KBM-7 (cell line): Measurements from ENCODE around the gene HDGFL2.
"Not testable (repeated sequence)": the region's sequence is repeated elsewhere in the genome, so short reads cannot be mapped to it uniquely, and the experiment has no call there.

ENCODE experiments used
- DNase-seq: peaks from one replicate; pipeline ENCODE4 v3.0.0-alpha.2; 2015
- in situ Hi-C: fragments of 300-500 bp; cut with MboI; formaldehyde crosslinking; loops from 2 replicates; pipeline ENCODE4 v1.14.3; 2020; ENCODE audit warnings: low sequenced_read_pairs, low pct_unique_long_range_greater_than_20kb, mixed read lengths

HDGFL2 gene

GRCh38 chr19:4522291-4523002 is 50.4 kb downstream of the HDGFL2 start:
- no peak for DNase-seq
- in situ Hi-C loops, result no loop called here

DNA sequence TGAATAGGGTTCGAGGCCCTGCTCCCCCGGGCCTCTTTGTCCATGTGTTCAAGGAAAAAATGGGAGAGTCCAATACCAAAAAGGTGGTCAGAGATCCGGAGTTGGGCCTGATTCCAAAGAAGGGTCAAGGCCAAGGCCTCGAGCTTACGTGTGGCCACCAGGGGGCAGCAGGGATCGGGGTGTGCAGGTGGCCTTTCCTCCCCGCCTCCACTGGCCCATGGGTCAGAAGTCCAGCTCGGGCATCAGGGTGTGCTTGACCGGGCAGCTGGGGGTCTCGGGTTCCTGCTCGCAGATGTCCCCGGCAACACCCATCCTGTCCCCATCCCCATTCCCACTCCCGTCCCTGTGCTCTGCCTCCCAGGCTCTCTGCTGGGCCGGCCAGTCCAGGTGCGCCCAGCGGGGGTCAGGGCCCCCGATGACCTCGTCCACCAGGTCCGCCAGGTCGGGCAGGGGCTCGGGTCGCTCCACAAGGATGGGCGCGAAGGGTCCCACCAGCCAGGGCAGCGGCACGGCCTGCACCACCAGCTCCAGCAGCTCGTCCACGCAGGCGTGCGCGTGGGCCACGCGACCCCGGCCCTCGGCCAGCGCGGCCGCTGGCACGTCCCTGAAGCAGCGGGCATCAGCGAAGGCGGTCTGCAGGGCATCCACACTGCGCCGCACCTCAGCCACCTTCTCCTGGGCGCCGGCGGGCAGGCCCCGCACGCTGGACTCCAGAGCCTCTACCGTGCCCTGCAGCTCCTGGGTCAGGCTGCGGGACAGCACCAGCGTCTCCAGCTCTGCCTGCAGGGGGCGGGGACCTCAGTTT is 51.4 kb downstream of the HDGFL2 start:
- in situ Hi-C loops, result no loop called here
- DNase-seq, result peak; percentile 24

GRCh38 chr19:4524808-4525562 is 52.9 kb downstream of the HDGFL2 start:
- DNase-seq, result peak; percentile 64
- in situ Hi-C loops, result no loop called here

GRCh38 chr19:4525563-4526002 is 53.5 kb downstream of the HDGFL2 start:
- in situ Hi-C loops, result no loop called here
- DNase-seq, result no peak

GRCh38 chr19:4527377-4527776 is 55.3 kb downstream of the HDGFL2 start:
- in situ Hi-C loops, DNase-seq: not testable (repeated sequence)

- in situ Hi-C loops, result no loop called here
- no peak for DNase-seq
These were observed 56.7 kb downstream of the HDGFL2 start for GRCh38 chr19:4528843-4529242.

GRCh38 chr19:4529924-4530522 is 57.9 kb downstream of the HDGFL2 start:
- no peak for DNase-seq
- in situ Hi-C loops, result no loop called here

DNA sequence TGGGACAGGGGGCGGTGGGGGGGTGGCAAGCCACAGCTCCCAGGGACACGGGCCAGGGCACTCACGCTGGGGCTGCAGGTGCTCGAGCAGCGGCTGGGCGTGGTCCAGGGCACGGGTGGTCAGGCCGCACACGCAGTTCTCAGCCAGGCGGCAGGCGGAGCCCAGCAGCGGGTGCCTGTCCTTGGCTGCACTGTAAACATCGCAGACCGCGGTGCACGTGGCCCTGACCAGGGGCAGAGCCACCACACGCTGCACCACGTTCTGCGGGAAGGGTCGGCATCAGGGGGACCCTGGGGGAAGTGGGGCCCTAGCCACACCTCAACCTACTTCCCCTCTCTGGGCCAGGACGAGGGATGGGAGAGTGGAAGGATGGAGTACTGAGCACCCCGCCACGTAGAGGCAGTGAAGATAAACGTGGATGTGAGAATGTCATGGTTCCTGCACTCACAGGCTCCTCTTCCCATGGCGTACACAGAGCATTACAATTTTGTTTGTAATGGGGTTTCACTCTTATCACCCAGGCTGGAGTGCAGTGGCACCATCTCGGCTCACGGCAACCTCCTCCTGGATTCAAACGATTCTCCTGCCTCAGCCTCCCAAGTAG is 59.6 kb downstream of the HDGFL2 start:
- in situ Hi-C loops, result no loop called here
- DNase-seq, result no peak

GRCh38 chr19:4533334-4533733 is 61.2 kb downstream of the HDGFL2 start:
- no peak for DNase-seq
- in situ Hi-C loops, result no loop called here

DNA sequence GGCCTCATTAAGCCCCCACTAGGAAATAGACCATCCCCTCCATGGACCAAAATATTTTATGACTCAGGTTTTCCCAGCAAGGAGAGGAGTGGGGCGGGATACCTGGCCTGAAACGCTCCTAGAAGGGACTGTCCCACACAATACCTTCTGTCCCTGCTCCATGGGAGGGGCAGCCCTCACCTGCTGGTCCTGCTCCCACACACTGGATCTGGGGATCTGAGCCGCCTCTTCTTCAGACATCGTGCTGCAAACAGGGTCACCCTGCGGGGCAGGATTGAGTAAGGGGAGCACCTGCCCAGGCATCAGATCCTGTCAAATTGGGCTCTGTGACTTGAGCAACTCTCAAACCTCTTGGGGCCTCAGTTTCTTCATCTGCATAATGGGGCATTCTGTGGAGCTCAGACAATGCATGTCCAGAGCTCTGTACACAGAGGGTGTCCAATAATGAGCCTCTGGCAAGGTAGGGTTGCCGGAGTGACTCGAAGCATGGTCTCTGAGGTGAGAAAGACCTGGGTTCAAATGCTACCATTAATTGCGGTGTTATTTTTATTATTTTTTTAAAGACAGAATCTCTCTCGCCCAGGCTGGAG is 61.8 kb downstream of the HDGFL2 start:
- in situ Hi-C loops, result no loop called here
- no peak for DNase-seq

DNA sequence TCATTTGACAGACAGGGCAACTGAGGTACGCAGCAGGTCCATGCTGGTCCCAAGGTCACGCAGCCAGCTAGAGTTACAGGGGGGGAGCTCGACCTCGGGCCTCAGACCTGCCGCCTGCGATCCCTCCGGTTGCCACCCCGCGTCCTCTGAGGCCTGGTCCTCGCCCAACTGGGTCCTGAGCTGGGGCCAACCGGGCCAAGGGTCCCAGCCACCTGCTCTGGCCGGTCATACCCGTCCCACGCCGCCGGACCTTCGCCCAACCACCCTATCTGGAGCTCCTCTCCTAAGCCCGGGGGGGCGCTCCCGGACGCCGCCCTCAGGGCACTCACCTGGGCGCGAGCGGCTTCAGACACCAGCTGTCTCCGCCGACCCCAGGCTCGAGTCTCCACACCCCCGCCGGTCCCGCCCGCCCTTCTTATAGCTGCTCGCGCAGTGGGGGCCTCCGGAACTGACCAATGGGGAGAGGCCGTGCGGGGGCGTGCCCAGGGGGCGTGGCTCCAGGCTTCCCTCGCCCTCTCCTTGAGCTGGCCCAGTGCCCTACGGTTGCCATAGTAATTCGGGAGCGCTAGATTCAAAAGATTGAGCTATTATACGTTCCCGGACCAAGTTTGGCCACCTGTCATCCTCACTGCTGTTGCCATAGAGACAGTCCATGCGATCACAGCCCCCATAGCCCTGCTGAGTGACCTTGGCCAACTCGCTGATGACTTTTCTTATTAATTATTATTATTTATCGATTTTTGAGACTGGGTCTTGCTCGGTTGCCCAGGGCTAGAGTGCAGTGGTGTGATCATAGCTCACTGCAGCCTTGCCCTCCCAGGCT is 63.0 kb downstream of the HDGFL2 start, which contains the start of gene PLIN5:
Gene PLIN5, minus strand, starts transcription at position 389 of the 823 bp plus-strand sequence. CDS start 1,150 bp downstream, outside the sequence.
- in situ Hi-C loops, result no loop called here
- peak; percentile 42 for DNase-seq

DNA sequence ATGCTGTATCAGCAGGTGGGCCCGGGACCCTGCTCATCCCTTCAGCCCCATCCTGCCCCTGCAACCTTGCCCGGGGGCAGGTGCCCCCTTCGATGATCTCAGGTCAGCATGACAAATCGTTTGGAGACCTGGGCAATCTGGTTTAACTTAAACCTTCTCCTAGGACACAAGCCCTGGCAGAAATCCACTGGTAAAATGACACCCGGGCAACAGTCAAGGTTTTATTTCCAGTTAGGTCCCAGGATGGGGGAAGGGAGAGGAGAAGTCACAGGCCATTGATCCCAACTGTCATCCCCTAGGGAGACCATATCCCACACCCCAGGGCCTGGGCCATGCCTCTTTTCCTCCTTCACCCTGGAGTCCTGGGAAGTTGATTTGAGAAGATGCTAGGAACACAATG is 64.7 kb downstream of the HDGFL2 start:
- in situ Hi-C loops, result no loop called here
- no peak for DNase-seq

DNA sequence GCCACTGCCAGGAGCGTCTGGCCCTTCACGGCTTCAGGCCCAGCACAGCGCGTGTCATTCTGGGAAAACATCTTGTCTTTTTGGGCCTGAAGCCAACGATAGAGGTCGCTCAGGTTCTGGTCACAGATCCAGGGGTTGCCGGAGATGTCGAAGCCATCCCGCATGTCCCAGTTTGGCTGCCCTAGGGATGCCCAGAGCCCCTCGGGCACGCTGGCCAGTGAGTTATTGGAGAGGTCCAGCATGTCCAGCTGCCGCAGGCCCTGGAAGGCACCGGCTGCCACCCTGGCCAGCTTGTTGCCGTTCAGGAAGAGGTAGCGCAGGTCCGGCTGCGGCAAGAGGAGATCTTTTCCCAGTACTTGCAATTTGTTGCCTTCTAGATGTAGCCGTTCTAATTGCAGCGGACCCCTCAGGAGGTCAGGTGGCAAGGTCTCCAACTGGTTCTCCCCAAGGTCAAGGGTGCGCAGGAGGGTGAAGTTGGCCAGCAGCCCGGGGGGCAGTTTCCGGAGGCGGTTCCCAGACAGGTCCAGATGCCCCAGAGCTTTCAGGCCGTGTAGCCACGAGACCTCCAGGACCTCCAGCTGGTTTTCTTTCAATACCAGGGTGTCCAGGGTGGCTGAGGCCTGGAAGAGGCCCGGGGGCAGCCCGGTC is 66.0 kb downstream of the HDGFL2 start:
- in situ Hi-C loops, result no loop called here
- no peak for DNase-seq

GRCh38 chr19:4538601-4538954 is 66.5 kb downstream of the HDGFL2 start:
- DNase-seq, result no peak
- in situ Hi-C loops, result no loop called here

DNA sequence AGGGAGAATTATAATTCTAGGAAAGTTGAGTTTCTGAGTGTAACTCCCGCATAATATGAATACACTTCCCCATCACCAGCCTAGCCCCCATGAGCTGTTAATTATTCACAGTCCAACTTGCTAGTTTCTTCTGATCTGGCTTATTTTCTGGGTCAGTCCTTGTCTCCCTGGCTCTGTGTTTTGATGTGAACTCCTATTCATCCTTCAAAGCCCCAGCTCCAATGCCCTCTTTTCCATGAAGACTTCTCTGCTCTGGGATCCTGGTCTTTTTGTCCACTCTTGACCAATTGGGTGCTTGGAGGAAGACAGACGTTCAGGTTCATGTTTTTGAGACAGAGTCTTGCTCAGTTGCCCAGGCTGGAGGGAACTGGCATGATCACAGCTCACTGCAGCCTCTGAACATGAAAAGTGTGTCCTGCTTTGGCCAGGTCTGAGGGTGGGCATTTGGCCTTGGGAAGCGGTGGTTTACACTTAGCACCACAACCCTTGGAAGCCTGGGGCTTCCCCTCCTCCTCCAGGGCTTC is 67.1 kb downstream of the HDGFL2 start:
- in situ Hi-C loops, result no loop called here
- no peak for DNase-seq

DNA sequence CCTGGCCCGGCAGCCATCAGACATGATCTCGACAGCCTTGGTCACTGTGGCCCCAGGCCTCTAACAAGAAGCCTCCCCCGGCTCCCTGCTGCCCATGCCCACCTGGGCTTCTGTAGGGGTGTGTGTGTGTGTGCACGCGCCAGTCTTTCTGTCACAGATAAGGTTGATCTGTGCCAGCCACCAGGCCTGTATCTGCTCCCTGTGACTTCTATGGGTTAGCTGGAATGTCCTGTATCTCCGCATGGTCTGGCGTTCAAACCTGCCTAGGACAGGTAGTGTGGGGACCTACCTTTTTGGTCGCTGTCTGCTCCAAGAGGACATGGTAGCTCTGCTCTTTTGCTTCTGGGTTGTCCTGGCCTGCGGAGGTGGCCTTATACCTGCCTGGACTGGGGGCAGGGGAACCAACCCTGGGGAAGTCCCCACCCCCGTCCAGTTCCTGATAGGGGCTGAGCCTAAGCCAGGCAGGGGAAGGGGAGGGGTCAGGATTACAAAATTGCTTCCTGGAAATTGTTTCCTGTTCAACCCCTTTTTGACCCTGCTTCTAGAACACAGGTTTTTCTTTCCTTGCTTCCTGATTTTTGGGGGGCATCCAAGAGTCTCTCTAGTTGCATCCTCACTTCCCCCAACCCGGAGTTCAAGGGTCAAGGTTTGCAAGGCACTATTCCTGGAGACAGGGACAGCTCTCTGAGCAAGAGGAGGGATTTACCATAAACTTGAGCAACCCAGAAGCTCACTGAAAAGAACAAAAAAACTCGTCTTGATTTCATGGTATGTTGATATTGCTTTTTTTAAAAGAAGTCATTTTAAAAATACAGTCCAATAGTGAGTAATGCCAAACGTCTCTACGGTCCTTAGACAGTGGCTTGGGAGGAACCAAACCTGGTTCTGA is 67.8 kb downstream of the HDGFL2 start, which contains the start of gene LRG1:
Gene LRG1, minus strand, starts transcription at position 344 of the 889 bp plus-strand sequence. Its CDS starts 23 bp downstream, at position 321.
- in situ Hi-C loops, result no loop called here
- peak; percentile 85 for DNase-seq
